Fibroblast of villous mesenchyme (primary cell): ENCODE results near the gene RHOBTB3. TPM values are rescaled to one million over a fixed set of nuclear protein-coding genes. Genes with fewer than 3 reads are reported as not detected.
"Not testable (repeated sequence)": the region's sequence is repeated elsewhere in the genome, so short reads cannot be mapped to it uniquely, and the experiment has no call there.

Experiments
- DNase-seq: peaks from one replicate; pipeline ENCODE4 v3.0.0-alpha.2; 2010; ENCODE audit warnings: low read depth
- H3K4me3 ChIP-seq: 2 replicates; pipeline ENCODE4 v1.5.1; 2011; ENCODE audit warnings: low read depth, mild to moderate bottlenecking, low read length
- total RNA-seq: library from RNA; depleted of rRNA; stranded (reverse); fragments of >200 nt; gene quantifications from 2 replicates; pipeline ENCODE4 v1.2.3, GENCODE V29; 2012
- TF ChIP-seq, protein P1 (sequence below): IDR thresholded peaks from 2 replicates; pipeline ENCODE4 v1.5.1; 2012; ENCODE audit warnings: low read depth, mild to moderate bottlenecking, low read length; ENCODE audit not compliant: insufficient read depth

The RHOBTB3 gene
- total RNA-seq, 1 donor: 720 TPM

DNA sequence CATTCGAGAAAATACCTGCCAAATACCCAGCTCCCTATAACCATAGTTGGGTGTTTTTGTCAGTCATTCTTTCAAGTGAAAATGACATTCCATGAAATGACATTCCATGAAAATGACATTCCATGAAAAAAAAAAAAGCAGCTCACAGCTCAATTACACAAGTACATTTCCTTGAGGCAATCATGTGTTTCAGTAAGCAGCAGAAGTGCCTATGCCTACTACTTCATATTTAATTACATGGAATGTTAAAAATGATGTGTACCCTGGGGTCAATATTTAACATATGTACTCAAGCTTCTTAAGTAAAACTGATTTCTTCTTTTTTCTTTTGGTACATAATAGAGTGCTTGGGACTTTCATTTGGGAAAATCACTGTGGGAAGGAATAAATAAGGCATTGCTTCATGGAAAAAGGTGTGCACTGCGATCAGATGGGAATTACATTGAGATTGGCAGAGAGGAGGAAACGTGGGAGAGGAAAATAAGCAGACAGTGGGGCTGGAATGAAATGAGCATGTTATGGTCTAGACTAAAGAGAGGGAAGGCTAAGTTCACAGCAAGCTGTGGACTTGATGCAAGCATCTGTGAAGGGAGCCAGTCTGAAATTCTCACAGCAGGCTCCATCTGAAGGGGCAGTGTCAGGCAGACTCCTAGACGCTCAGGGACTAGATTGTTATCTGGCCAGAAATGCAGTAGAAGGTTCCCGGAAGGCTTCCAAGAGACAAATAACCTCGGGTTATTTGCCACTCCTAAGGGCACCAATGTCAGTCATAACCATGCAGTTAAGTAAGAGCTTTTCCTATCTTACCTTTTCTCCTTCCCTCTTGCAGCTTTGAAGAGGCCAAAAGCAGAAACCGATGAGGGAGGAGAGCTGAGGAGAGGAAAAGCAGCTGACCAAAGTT, 33.1 kb upstream of the RHOBTB3 start:
- DNase-seq: no peak
- TF ChIP-seq, protein P1, sequence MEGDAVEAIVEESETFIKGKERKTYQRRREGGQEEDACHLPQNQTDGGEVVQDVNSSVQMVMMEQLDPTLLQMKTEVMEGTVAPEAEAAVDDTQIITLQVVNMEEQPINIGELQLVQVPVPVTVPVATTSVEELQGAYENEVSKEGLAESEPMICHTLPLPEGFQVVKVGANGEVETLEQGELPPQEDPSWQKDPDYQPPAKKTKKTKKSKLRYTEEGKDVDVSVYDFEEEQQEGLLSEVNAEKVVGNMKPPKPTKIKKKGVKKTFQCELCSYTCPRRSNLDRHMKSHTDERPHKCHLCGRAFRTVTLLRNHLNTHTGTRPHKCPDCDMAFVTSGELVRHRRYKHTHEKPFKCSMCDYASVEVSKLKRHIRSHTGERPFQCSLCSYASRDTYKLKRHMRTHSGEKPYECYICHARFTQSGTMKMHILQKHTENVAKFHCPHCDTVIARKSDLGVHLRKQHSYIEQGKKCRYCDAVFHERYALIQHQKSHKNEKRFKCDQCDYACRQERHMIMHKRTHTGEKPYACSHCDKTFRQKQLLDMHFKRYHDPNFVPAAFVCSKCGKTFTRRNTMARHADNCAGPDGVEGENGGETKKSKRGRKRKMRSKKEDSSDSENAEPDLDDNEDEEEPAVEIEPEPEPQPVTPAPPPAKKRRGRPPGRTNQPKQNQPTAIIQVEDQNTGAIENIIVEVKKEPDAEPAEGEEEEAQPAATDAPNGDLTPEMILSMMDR: no peak
- H3K4me3 ChIP-seq: no peak overlapping the region

GRCh38 chr5:95699337-95699736, 31.8 kb upstream of the RHOBTB3 start:
- no peak overlapping the region for H3K4me3 ChIP-seq
- TF ChIP-seq, protein P1: no peak
- DNase-seq: no peak

GRCh38 chr5:95701074-95701473, 30.1 kb upstream of the RHOBTB3 start:
- no peak for DNase-seq
- TF ChIP-seq, protein P1: no peak

GRCh38 chr5:95704150-95704549, 27.0 kb upstream of the RHOBTB3 start:
- no peak for DNase-seq
- TF ChIP-seq, protein P1: no peak

More at GRCh38 chr5:95701074-95701473, 30.1 kb upstream of the RHOBTB3 start:
- no peak overlapping the region for H3K4me3 ChIP-seq

DNA sequence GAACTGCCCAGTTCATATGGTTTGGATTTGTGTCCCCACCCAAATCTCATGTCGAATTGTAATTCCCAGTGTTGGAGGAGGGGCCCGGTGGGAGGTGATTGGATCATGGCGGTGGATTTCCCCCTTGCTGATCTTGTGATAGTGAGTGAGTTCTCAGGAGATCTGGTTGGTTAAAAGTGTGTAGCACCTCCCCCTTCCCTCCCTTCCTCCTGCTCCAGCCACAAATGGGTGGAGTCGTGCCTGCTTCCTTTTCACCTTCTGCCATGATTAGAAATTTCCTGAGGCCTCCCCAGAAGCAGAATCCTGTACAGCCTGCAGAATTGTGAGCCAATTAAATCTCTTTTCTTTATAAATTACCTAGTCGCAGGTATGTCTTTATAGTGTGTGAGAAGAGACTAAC, 24.9 kb upstream of the RHOBTB3 start:
- not testable (repeated sequence) for H3K4me3 ChIP-seq, DNase-seq

More at GRCh38 chr5:95704150-95704549, 27.0 kb upstream of the RHOBTB3 start:
- H3K4me3 ChIP-seq: no peak overlapping the region

DNA sequence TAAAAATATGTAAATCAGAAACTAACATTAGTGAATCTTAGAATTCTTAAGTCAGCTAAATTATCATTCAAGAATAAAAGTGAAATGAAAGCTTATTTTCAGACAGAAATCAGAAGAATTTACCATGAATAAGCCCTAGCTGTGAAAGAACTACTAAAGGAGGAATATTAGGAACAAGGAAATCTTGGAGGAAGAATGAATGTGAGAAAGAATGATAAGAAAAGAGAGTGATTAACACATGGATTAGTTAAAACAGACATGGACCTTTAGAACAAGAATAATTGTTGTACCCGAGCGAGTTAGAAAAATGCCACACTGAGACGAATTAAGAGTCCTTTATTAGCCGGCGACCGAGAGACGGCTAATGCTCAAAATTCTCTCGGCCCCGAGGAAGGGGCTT, 24.1 kb upstream of the RHOBTB3 start:
- TF ChIP-seq, protein P1: no peak
- H3K4me3 ChIP-seq: no peak overlapping the region
- no peak for DNase-seq

DNA sequence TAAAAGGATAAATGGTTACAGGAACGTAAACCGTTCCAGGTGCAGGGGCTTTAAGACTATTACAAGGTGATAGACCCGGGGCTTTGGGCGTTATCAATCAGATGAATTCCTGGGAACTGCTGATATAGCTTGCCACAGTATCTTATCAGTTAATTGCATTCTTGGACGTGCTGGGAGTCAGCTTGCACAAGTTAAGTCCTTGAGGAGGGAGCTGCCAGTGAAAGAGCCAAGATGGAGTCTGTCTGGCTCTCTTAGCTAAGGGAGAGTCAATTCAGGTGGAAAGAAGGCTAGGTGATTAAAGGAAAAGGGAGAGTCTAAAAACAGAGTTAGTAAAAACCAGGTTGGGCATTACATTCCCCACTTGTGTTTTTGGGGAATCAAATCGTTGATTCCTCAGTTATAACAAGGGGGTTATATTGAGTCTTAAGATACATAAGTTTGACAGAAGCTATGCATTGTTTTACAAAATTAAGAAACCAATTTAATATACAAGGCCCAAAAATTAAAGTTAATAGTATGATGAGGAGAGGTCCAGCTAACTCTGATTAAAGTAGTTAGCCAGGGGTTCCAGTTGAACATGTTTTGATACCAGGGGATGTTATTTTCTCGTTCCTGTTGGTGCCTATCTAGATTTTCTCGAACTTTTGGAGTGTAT, 23.5 kb upstream of the RHOBTB3 start:
- not testable (repeated sequence) for DNase-seq, H3K4me3 ChIP-seq
